ENCODE measurements around the gene TOR1A. TPM values are rescaled to one million over a fixed set of nuclear protein-coding genes. Genes with fewer than 3 reads are reported as not detected.
"Not testable (repeated sequence)": the region's sequence is repeated elsewhere in the genome, so short reads cannot be mapped to it uniquely, and the experiment has no call there.

Gene TOR1A
- total RNA-seq, 1 experiment from 2014 or later: 34.0 TPM

GRCh38 chr9:129783516-129784361 is 40.2 kb downstream of the TOR1A start:
- DNase-seq (ENCODE audit: low read depth): peak; percentile 57

GRCh38 chr9:129781981-129782380 is 42.0 kb downstream of the TOR1A start:
- no peak for DNase-seq (ENCODE audit: low read depth)

- DNase-seq (ENCODE audit: low read depth): no peak
Measured at GRCh38 chr9:129781131-129781530, 42.8 kb downstream of the TOR1A start.

- no peak for DNase-seq (ENCODE audit: low read depth)
Measured at GRCh38 chr9:129779560-129780190, 44.3 kb downstream of the TOR1A start.

- DNase-seq (ENCODE audit: low read depth): no peak
Measured at GRCh38 chr9:129778469-129778868, 45.5 kb downstream of the TOR1A start.

GRCh38 chr9:129777769-129778130 is 46.2 kb downstream of the TOR1A start:
- no peak for DNase-seq (ENCODE audit: low read depth)

- peak; percentile 99 for DNase-seq (ENCODE audit: low read depth)
Measured at GRCh38 chr9:129776938-129777768, 46.8 kb downstream of the TOR1A start.

GRCh38 chr9:129776566-129776937 is 47.4 kb downstream of the TOR1A start:
- DNase-seq (ENCODE audit: low read depth): peak; percentile 58

- not testable (repeated sequence) for DNase-seq (ENCODE audit: low read depth)
Measured at GRCh38 chr9:129776096-129776495, 47.8 kb downstream of the TOR1A start.

GRCh38 chr9:129775448-129775798 is 48.5 kb downstream of the TOR1A start:
- DNase-seq (ENCODE audit: low read depth): peak; percentile 16

GRCh38 chr9:129774791-129775447 is 49.0 kb downstream of the TOR1A start:
- DNase-seq (ENCODE audit: low read depth): no peak

- peak; percentile 96 for DNase-seq (ENCODE audit: low read depth)
Measured at GRCh38 chr9:129773262-129774048, 50.5 kb downstream of the TOR1A start.

GRCh38 chr9:129770741-129771140 is 53.2 kb downstream of the TOR1A start:
- no peak for DNase-seq (ENCODE audit: low read depth)

- no peak for DNase-seq (ENCODE audit: low read depth)
Measured at GRCh38 chr9:129769669-129770068, 54.3 kb downstream of the TOR1A start.

GRCh38 chr9:129768486-129768885 is 55.5 kb downstream of the TOR1A start:
- DNase-seq (ENCODE audit: low read depth): no peak

GRCh38 chr9:129765764-129766317 is 58.1 kb downstream of the TOR1A start:
- DNase-seq (ENCODE audit: low read depth): no peak

GRCh38 chr9:129762985-129763926 is 60.7 kb downstream of the TOR1A start:
- peak; percentile 71 for DNase-seq (ENCODE audit: low read depth)

Data from RPMI7951 (cell line).